NOMO-1 (cell line): Measurements from ENCODE around the gene NT5DC2.
A peak's percentile ranks its signal among the peaks of the same experiment; 100 is the strongest.

Experiments
- DNase-seq, 2 experiments: peaks; one replicate each; lab custom pipeline; 2025; ENCODE audit not compliant: unreplicated experiment in 2 of 2; lab: John Stamatoyannopoulos, UW

The NT5DC2 gene

DNA sequence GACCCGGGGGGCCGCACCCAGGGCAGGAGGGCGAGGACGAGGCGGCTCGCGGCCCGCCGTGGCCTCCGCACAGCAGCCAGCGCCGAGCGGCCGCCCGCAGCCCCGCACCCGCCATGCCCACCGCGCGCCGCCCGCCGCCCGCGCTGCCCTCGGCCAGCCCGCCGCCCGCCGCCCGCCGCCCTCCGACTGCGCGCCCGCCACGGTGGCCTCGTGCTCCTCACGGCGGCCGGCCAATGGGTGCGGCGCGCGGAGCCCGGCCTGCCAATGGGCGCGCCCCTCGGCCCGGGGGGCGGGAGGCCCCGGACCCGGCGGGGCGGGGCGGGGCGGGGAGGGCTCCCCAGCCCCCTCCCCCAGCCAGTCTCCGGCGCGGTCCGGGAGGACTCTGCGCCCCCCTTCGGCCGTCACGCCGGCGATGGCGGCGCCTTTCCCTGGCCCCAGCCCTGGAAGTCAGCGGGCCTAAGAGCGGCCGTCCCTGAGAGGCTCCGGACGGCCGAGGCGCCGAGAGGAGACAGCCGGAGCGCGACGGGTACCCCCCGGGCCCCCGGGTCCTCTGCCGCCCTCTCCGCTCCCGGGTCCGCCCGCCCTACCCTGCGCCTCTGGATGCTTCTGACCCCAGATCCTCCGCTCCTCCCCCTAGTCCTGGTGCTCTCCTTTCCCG is at the start of gene NT5DC2:
Gene NT5DC2, minus strand, starts transcription at position 235 of the 658 bp plus-strand sequence. Its CDS starts 120 bp downstream, at position 115.
- peak; percentile 61 to 83 for DNase-seq

DNA sequence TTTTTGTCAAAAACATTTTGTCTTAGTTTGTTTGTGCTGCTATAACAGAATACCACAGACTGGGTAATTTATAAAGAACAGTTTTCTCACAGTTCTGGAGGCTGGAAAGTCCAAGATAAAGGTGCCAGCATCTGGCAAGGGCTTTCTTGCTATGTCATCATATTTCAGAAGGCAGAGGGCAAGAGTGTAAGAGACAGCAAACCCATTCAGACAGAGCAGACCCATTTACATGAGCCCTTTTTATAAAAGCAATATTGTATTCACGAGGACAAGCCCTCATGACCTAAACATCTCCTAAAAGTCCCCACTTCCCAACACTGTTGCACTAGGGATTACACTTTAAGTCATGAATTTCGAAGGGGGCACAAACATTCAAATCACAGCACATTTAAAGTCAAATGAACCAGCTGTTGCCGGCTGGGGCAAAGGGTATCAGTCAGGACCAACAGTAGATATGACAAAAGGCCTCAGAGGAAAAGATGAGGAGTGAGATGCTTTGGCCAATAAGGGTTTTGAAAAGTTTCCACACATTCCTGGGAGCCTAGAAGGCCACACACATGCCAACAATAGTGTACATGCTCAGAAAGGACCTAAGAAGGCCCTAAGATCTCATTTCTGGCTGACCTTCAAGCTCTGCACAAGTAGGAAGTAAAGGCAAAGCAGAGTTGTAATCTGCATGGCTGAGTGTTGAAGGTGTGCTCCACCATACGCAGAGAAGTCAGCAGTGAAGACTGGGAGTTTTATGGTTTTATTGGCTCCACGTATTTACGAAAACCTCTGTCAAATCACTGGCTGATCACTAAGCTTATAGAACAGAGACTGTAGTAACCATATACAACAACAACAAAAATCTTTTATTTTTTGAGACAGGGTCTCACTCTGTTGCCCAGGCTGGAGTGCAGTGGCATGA is 40.7 kb upstream of the NT5DC2 start:
- no peak for DNase-seq

- DNase-seq = no peak
Observed at GRCh38 chr3:52572221-52572620, 38.6 kb upstream of the NT5DC2 start.

DNA sequence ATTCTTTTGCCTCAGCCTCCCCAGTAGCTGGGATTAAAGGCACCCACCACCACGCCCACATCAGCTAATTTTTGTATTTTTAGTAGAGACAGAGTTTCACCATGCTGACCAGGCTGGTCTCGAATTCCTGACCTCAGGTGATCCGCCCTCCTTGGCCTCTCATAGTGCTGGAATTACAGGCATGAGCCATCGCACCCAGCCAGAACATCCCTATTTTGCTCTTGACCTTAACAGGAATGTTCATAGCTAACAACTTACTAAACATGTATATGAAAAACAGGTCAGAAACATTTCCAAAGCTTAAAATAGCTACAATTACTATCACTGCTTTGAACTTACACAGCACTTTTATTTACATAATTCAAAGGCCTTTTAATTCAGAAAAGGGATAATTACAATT is 36.4 kb upstream of the NT5DC2 start:
- no peak for DNase-seq

DNA sequence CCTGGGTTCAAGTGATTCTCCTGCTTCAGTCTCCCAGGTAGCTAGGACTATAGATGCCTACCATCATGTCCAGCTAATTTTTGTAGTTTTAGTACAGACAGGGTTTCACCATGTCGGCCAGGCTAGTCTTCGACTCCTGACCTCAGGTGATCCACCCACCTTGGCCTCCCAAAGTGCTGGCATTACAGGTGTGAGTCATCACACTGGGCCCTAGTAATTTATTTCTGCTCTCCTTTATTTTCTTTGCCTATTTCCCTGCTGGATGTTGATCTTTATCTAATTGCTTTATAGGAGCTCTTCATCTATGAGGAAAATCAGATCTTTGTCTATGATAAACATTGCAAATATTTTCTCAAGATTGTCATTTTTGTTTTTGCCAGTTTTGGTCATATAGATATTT is 34.4 kb upstream of the NT5DC2 start:
- no peak for DNase-seq

GRCh38 chr3:52563984-52564383 is 30.3 kb upstream of the NT5DC2 start:
- DNase-seq = no peak

DNA sequence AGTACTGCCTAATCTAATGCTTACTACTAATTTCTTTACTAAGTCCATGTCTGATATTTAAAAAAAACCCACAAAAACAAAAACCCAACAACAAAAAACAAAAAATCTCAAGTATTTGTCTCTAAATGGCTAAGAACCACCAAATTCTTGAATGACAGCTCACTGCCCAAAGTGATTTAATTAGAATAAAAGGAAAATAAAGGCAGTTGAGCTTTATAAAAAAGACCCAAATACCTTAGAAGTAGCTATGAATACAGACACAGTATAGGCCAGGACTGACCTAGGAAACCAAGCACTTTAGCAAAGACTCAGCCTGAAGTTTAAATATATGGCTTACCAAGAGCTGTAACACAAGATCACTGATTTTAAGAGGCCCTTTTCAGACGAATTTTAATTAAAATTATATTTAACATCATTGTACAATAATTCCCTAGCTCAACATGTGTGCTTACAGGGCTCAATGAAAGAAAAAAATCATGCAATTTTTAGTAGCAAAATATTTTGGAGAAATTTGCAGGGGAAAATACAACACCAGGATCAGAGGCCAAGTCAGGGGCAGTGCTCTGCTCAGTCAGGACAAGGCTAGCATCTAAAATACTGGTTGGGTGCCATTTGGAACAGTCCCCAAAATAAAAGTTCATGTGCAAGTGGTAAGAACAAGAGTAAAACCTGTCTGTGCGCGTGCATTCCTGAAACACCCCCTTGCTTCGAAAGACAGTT is 27.5 kb upstream of the NT5DC2 start:
- DNase-seq = no peak

- DNase-seq = no peak
Observed at GRCh38 chr3:52558436-52558835, 24.8 kb upstream of the NT5DC2 start.

DNA sequence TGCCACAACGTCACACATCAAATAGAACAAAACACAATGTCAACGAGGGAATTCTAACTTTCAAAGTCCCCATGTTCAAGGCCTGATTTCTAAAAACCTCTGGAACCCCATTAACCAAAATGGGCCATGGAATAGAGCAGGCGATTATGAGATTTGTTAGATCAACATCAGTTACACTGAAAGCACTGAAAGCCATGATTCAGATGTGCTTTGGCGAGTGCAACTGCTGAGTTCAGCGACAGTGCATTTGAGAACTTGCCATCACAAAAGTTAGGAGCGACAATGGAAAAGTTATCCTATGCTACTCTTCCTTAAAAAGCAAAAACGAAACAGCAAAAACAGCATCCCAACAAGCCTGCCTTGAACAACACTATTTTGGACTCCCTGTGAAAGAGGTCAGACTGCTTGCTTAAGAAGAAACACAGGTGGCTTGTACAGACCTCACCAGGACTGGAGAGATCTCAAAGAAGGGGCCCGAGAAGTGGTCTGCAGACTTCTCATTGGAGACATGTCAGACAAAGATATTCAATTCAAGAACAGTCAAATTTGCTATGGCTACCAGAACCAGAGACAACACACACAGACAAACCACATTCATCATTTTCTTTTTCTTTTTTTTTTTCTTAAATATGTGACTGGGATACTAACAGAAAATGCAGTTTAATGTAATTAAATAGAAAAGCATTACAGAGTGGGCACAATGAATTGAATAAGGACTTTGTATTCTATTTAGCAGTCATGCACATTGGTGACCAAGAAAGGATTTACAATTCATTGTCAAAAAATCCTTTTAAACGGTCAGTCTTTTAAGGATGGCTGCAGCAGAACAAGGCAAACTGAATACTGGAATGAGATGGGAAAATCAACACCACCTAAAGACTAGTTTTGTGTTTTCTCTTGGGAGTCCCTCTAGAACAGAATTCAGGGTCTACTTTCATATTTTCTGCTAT is 23.6 kb upstream of the NT5DC2 start:
- no peak for DNase-seq

GRCh38 chr3:52555056-52555455 is 21.4 kb upstream of the NT5DC2 start:
- DNase-seq = no peak

DNA sequence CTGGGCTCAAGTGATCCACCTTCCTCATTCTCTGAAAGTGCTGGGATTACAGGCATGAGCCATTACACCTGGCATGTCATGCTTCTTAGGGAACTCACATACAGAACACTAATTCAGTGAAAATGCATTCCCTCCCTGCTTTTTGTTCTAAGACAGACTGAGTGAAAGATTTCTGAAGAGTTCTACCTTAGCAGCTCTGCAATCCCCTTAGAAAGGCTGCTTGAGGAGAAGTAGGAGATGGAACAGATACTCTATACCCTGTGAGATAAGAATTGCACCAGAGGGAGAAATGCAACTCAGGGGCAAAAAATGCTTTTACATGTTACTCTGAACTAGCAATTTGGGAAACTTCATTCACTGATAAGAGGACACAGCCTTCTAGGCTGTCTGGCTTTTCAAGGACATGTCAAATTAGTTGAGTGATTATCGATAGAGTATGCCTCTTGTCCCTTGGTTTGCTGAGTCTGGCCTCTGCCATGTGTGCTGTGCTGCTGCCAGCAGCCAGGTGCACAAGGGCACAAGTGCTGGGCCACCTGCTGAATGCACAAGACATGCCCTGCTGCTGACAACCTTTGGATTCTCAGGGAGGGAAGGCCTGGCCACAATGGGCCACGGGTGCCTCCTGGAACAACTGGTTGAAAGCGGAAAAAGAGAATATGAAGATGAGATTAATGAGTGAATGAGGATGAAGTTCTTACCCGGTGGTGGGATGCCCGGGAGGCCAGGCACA is 20.5 kb upstream of the NT5DC2 start:
- no peak for DNase-seq

GRCh38 chr3:52552089-52552488 is 18.4 kb upstream of the NT5DC2 start:
- DNase-seq = no peak

DNA sequence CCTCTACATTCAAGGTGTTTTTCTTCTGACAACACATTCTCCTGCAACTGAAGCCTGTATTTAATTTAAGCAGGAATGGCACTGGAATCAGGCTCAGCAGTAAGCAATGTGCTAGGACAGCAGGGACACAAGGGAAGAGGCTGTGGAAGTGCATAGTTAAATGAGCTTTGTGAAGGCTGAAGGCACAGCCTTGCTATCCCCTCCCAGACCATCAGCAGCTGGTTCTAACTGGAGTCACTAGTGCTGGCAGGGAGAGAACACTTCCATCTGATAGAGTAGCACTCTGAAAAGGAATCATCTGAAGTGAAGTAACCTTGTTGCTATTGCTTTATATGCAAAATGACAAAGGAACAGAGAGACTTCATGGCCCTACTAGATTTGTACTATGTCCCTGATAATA is 17.5 kb upstream of the NT5DC2 start:
- DNase-seq = no peak

- no peak for DNase-seq
Observed at GRCh38 chr3:52547143-52547542, 13.5 kb upstream of the NT5DC2 start.

- DNase-seq = no peak
Observed at GRCh38 chr3:52546111-52546901, 12.6 kb upstream of the NT5DC2 start.

DNA sequence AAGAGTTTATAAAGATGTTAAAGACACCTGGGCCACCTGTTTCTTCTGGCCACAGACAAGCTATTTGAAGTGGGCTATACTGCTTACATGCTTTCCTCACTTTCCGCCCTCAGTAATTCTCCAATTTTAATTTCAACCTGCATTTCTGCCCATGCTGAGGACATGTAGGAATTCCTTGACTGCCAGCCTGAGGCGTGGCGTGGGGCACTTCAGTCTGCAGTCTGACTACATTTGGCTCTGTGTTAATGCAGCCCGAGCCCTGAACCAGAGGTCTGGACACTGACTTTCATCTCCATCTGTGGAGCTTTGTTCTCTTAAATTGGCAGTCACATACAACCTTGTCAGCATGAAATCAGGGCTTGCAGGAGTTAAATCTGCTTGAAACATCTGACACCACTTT is 11.3 kb upstream of the NT5DC2 start:
- DNase-seq = no peak

DNA sequence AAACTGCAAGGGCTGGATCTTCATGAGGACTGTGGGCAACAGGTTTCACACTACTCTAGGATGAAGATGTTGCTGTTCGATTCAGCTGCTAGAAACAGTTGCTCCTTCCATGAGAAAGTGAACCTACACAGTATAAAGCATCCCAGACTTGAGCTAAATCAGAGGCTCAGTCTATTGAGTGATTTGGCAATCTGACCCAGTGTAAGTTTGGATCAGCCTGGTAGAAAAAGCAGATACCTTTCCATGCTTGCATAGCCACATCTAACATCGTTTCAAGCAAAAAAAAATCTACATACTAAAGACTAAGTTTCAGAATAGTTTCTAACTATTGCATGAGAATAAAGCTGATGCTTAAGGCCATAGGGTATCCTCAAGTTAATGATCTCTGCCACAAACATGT is 7.4 kb upstream of the NT5DC2 start:
- no peak for DNase-seq

DNA sequence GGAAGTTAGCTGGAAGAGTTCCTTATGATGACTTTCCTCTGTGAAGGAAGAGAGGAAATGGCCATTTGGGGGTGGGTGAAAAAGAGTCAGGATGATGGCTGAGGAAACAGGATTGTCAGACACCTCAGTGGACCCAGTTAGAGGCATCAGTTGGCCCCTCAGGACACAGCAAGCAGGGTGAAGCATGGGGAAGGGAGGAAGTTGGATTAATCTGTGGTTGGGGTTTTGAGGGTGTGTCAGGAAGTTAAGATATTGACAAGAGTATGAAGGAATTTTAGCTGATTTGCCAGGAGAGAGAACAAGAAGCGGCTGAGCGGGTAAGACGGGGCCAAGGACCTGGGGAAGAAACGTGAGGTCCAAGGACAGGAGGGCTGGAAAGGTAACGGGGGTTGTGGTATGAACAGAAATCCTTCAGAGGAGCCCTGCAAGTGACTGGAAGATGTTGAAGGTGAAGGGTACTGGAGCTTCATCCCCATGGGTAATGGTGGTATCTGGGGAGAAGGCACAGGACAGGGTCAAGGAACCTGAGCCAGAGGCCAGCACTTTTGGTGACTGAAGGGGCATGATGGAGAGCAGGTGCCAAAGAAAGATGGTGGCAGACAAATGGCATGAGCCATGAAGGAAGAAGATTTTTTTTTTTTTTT is 5.5 kb upstream of the NT5DC2 start:
- DNase-seq = peak in 1 of 2 experiments; percentile 25
